COR-L47 (cell line): ENCODE data around the gene ANGPTL4.

Experiments
- DNase-seq: peaks from one replicate; lab custom pipeline; 2025; lab: John Stamatoyannopoulos, UW

Gene ANGPTL4

DNA sequence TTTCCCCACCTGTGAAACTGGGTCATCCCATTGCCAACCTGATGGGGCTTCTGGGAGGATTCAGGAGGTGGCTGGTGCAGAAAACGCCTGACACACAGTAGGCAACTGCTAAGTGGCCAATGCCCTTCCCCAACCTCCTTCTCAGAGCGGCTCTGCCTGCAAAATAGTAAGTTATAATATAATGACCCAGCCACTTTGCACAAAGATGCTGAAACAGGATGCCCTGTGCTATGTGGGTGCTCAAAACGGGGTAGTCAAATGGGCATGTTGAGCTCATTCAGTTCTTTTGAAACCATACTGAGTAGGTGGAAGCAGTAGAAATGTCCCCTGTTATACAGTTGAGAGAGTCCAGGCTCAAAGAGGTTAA is 49.7 kb downstream of the ANGPTL4 start:
- DNase-seq: no peak

GRCh38 chr19:8416796-8417195 is 52.8 kb downstream of the ANGPTL4 start:
- no peak for DNase-seq

GRCh38 chr19:8421484-8422461 is 57.8 kb downstream of the ANGPTL4 start:
- no peak for DNase-seq

DNA sequence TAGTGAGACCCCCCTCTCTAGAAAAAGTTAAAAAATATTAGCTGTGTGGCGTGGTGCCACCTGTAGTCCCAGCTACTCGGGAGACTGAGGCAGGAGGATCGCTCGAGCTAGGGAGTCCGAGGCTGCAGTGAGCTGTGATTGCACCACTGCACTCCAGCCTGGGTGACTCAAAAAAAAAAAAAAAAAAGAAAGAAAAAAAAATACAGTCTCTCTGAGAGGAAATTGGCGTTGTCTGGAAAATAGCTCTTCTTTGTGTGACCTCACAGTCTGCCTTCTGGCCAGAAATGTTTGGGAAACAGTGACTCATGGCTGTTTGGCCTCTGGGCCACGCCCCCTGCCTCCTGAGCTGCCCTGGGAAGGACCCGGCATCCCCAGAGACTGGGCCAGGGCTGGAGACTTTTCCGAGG is 59.9 kb downstream of the ANGPTL4 start:
- DNase-seq: no peak
